Stomach (tissue), 4 donors: Measurements from ENCODE around the gene ECPAS.

ENCODE experiments used
- EP300 ChIP-seq: sonication (generic); formaldehyde crosslinking; IDR thresholded peaks from one replicate; pipeline ENCODE4 v1.6.1; 2017; ENCODE audit warnings: antibody characterized with exemption
- TF ChIP-seq, protein P1 (sequence below), 7 experiments: fragments of 450-650 bp in 4 of 7; fragments of 200-600 bp in 3 of 7; sonication (generic) in 3 of 7; IDR thresholded peaks; one replicate each; pipeline ENCODE4 v1.5.1; 2016 to 2019; ENCODE audit warnings: antibody characterized with exemption in 7 of 7, control low read depth in 2 of 7, mild to moderate bottlenecking in 1 of 7

DNA sequence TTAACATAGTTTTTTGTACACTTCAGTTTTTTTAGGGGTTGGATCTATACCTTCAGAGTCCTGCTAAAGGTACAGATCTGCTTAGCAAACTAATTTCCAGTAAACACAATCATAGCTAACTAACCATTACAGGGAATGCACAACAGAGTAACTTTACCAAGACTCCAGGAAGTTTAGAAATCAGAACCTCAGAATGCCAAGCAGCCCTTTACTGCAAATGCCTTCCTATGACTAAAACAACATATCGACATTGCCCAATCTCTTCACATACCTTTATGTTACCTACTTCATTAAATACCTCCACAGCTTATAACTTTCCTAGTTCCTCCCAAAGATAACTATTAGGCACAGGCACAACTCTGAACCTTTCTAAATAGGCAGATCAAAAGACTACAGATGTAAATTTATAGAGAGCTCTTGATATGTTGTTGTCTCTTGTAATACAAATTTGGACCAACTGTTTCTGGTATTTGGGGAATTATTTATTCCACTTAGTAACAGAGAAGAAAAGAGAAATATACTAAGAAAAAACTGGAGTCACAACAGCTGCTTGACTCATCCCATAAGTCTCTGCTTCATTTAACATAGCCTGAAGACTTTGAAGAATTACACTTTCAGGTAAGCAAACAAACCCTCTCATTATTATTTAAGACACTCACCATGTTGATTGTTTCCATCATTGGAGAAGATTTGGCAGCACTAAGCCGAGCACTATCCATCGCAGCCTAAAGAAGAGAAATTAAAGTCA, 108.2 kb downstream of the ECPAS start:
- TF ChIP-seq, protein P1, sequence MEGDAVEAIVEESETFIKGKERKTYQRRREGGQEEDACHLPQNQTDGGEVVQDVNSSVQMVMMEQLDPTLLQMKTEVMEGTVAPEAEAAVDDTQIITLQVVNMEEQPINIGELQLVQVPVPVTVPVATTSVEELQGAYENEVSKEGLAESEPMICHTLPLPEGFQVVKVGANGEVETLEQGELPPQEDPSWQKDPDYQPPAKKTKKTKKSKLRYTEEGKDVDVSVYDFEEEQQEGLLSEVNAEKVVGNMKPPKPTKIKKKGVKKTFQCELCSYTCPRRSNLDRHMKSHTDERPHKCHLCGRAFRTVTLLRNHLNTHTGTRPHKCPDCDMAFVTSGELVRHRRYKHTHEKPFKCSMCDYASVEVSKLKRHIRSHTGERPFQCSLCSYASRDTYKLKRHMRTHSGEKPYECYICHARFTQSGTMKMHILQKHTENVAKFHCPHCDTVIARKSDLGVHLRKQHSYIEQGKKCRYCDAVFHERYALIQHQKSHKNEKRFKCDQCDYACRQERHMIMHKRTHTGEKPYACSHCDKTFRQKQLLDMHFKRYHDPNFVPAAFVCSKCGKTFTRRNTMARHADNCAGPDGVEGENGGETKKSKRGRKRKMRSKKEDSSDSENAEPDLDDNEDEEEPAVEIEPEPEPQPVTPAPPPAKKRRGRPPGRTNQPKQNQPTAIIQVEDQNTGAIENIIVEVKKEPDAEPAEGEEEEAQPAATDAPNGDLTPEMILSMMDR (IDR thresholded peaks at IDR 0.05) = no peak
- TF ChIP-seq EP300 = no peak
